GM23338 (cell line): Measurements from ENCODE around the gene RC3H2. TPM values are rescaled to one million over a fixed set of nuclear protein-coding genes. Genes with fewer than 3 reads are reported as not detected.
"Not testable (repeated sequence)": the region's sequence is repeated elsewhere in the genome, so short reads cannot be mapped to it uniquely, and the experiment has no call there.

Source experiments
- ATAC-seq: fragments of 200-7000 bp; cut with Tn5 transposase; 3 replicates; pipeline ENCODE4 v1.9.1; 2020
- DNase-seq: peaks from one replicate; pipeline ENCODE4 v3.0.0-alpha.2; 2015; ENCODE audit warnings: low spot score
- H2AFZ ChIP-seq: fragments of 200-600 bp; sonication (generic); 2 replicates; pipeline ENCODE4 v1.8.0; 2016; ENCODE audit warnings: antibody characterized with exemption, mild to moderate bottlenecking, moderate library complexity
- H3F3A ChIP-seq: fragments of 200-600 bp; sonication (generic); replicated peaks from 2 replicates; pipeline ENCODE4 v1.8.0; 2017; ENCODE audit warnings: antibody characterized with exemption, mixed run types, low read depth
- H3K27ac ChIP-seq: fragments of 200-600 bp; sonication (generic); 2 replicates; pipeline ENCODE4 v1.6.1; 2016; ENCODE audit warnings: low read depth
- H3K27me3 ChIP-seq: fragments of 200-600 bp; sonication (generic); 2 replicates; pipeline ENCODE4 v1.8.0; 2016; ENCODE audit warnings: mild to moderate bottlenecking, mixed run types, moderate library complexity; ENCODE audit not compliant: insufficient read depth
- H3K36me3 ChIP-seq: fragments of 200-600 bp; sonication (generic); 2 replicates; pipeline ENCODE4 v1.8.0; 2016; ENCODE audit warnings: mild to moderate bottlenecking; ENCODE audit not compliant: insufficient read depth
- H3K4me1 ChIP-seq: fragments of 200-600 bp; sonication (generic); 2 replicates; pipeline ENCODE4 v1.8.0; 2016; ENCODE audit warnings: mild to moderate bottlenecking, moderate library complexity; ENCODE audit not compliant: insufficient read depth
- H3K4me2 ChIP-seq: fragments of 200-600 bp; sonication (generic); 2 replicates; pipeline ENCODE4 v1.7.1; 2017; ENCODE audit warnings: mixed run types
- H3K4me3 ChIP-seq: fragments of 200-600 bp; sonication (generic); 2 replicates; pipeline ENCODE4 v1.6.1; 2016; ENCODE audit warnings: mixed run types
- H3K79me2 ChIP-seq: fragments of 200-600 bp; sonication (generic); replicated peaks from 2 replicates; pipeline ENCODE4 v1.8.0; 2017; ENCODE audit warnings: mild to moderate bottlenecking; ENCODE audit not compliant: insufficient read depth
- H3K9me2 ChIP-seq: fragments of 200-600 bp; sonication (generic); 2 replicates; pipeline ENCODE4 v1.8.0; 2017; ENCODE audit not compliant: insufficient read depth
- H4K20me1 ChIP-seq: fragments of 200-600 bp; sonication (generic); replicated peaks from 2 replicates; pipeline ENCODE4 v1.8.0; 2017; ENCODE audit warnings: mild to moderate bottlenecking; ENCODE audit not compliant: insufficient read depth
- H3K27ac Mint-ChIP-seq: 2 replicates; pipeline ENCODE4 v1.8.0; 2020; ENCODE audit warnings: inconsistent platforms, mild to moderate bottlenecking, moderate library complexity, mixed read lengths
- H3K27me3 Mint-ChIP-seq: 3 replicates; pipeline ENCODE4 v1.8.0; 2022; ENCODE audit warnings: low read depth, mild to moderate bottlenecking, moderate library complexity, mixed read lengths, inconsistent platforms; ENCODE audit not compliant: insufficient read depth, poor library complexity
- H3K36me3 Mint-ChIP-seq: 3 replicates; pipeline ENCODE4 v1.8.0; 2021; ENCODE audit warnings: low read depth, mild to moderate bottlenecking, inconsistent platforms, moderate library complexity, mixed read lengths
- H3K4me1 Mint-ChIP-seq: 3 replicates; pipeline ENCODE4 v1.8.0; 2020; ENCODE audit warnings: mild to moderate bottlenecking, inconsistent platforms, mixed read lengths
- H3K4me3 Mint-ChIP-seq: 3 replicates; pipeline ENCODE4 v1.8.0; 2021; ENCODE audit warnings: moderate library complexity, mild to moderate bottlenecking, inconsistent platforms, mixed read lengths
- H3K9me3 Mint-ChIP-seq: 3 replicates; pipeline ENCODE4 v1.8.0; 2020; ENCODE audit warnings: moderate library complexity, mild to moderate bottlenecking, inconsistent platforms, mixed read lengths
- CREB1 ChIP-seq: fragments of 250-450 bp; sonication (Bioruptor Pico); IDR thresholded peaks from 2 replicates; pipeline ENCODE4 v1.5.0; 2020; ENCODE audit warnings: low read depth, mild to moderate bottlenecking, moderate library complexity
- POLR2AphosphoS5 ChIP-seq: IDR thresholded peaks from 2 replicates; pipeline ENCODE4 v1.6.1; 2016; ENCODE audit warnings: antibody characterized with exemption, low read depth
- STAT1 ChIP-seq: IDR thresholded peaks from one replicate; pipeline ENCODE4 v1.6.1; 2016; ENCODE audit warnings: antibody characterized with exemption; ENCODE audit not compliant: unreplicated experiment
- polyA plus RNA-seq: library from polyadenylated mRNA; unstranded; fragments of >200 nt; fragmentation: Nextera tagmentation; extraction: Ambion mirVana; gene quantifications from 2 replicates; pipeline ENCODE4 v1.2.1, GENCODE V29; 2016
- total RNA-seq: library from RNA; depleted of rRNA; stranded (reverse); fragments of >200 nt; shearing (Covaris generic); gene quantifications from 2 replicates; pipeline ENCODE4 v1.2.3, GENCODE V29; 2014
- TF ChIP-seq, protein P1 (sequence below), 2 experiments: fragments of 200-600 bp in 1 of 2; sonication (generic) in 1 of 2; conservative IDR thresholded peaks; 2 replicates each; pipeline versions ENCODE4 v1.5.1 to v1.6.1; 2016 to 2017; ENCODE audit warnings: antibody characterized with exemption in 2 of 2, low read depth in 2 of 2, mild to moderate bottlenecking in 2 of 2, moderate library complexity in 1 of 2
- TF ChIP-seq, protein P2 (sequence below): IDR thresholded peaks from one replicate; pipeline ENCODE4 v1.6.1; 2018; ENCODE audit warnings: antibody characterized with exemption; ENCODE audit not compliant: unreplicated experiment
- TF ChIP-seq, protein P3 (sequence below): fragments of 250-450 bp; sonication (Bioruptor Pico); IDR thresholded peaks from 2 replicates; pipeline ENCODE4 v1.5.0; 2020; ENCODE audit warnings: mild to moderate bottlenecking, moderate library complexity

The RC3H2 gene
- total and polyA plus RNA-seq, 2 experiments from 2014 or later, result 24.9 to 37.5 TPM

DNA sequence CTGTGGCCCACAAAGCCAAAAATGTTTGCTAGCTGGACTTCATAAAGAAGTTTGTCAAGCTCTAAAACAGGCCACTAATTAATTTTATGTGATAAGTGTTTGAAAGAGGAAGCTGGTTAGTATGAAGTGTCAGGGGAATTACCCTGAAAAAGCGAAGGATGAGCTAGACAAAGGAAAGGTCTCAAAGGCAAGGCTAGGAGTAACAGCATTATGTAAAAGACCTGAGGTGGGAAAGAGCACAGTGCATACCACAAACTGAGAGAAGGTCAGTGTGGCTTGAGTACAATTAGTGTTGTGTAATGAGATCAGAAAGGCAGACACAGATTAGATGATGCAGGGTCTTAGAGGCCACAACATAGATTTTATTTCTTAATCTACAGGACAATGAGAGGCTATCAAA, 29.6 kb downstream of the RC3H2 start:
- no peak overlapping the region for H3K4me2 ChIP-seq
- H3K27me3 ChIP-seq, result no peaks in the 10 kb centered on the region
- Mint-ChIP-seq H3K36me3 (peaks cover 81% of the 10 kb centered on the region), H3K4me3 (no peak overlapping the region), H3K27ac (no peak overlapping the region), H3K4me1 (no peaks in the 10 kb centered on the region), H3K27me3 (peaks cover 4% of the 10 kb centered on the region), H3K9me3 (no peaks in the 10 kb centered on the region)
- peaks cover 73% of the 10 kb centered on the region for H3K36me3 ChIP-seq
- H3K79me2 ChIP-seq, result no peaks in the 10 kb centered on the region; the same call in 1 of the 2 replicates
- no peak for DNase-seq
- no peaks in the 10 kb centered on the region for H3F3A ChIP-seq
- H3K27ac ChIP-seq, result no peak overlapping the region
- H3K4me3 ChIP-seq, result no peak overlapping the region
- no peak for ATAC-seq
- TF ChIP-seq, protein P1, sequence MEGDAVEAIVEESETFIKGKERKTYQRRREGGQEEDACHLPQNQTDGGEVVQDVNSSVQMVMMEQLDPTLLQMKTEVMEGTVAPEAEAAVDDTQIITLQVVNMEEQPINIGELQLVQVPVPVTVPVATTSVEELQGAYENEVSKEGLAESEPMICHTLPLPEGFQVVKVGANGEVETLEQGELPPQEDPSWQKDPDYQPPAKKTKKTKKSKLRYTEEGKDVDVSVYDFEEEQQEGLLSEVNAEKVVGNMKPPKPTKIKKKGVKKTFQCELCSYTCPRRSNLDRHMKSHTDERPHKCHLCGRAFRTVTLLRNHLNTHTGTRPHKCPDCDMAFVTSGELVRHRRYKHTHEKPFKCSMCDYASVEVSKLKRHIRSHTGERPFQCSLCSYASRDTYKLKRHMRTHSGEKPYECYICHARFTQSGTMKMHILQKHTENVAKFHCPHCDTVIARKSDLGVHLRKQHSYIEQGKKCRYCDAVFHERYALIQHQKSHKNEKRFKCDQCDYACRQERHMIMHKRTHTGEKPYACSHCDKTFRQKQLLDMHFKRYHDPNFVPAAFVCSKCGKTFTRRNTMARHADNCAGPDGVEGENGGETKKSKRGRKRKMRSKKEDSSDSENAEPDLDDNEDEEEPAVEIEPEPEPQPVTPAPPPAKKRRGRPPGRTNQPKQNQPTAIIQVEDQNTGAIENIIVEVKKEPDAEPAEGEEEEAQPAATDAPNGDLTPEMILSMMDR (conservative IDR thresholded peaks at IDR 0.05; ENCODE audit: low read depth in 2 of 2), result no peak
- TF ChIP-seq, protein P2, sequence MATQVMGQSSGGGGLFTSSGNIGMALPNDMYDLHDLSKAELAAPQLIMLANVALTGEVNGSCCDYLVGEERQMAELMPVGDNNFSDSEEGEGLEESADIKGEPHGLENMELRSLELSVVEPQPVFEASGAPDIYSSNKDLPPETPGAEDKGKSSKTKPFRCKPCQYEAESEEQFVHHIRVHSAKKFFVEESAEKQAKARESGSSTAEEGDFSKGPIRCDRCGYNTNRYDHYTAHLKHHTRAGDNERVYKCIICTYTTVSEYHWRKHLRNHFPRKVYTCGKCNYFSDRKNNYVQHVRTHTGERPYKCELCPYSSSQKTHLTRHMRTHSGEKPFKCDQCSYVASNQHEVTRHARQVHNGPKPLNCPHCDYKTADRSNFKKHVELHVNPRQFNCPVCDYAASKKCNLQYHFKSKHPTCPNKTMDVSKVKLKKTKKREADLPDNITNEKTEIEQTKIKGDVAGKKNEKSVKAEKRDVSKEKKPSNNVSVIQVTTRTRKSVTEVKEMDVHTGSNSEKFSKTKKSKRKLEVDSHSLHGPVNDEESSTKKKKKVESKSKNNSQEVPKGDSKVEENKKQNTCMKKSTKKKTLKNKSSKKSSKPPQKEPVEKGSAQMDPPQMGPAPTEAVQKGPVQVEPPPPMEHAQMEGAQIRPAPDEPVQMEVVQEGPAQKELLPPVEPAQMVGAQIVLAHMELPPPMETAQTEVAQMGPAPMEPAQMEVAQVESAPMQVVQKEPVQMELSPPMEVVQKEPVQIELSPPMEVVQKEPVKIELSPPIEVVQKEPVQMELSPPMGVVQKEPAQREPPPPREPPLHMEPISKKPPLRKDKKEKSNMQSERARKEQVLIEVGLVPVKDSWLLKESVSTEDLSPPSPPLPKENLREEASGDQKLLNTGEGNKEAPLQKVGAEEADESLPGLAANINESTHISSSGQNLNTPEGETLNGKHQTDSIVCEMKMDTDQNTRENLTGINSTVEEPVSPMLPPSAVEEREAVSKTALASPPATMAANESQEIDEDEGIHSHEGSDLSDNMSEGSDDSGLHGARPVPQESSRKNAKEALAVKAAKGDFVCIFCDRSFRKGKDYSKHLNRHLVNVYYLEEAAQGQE, result no peak
- TF ChIP-seq STAT1, result no peak
- no peak for TF ChIP-seq POLR2AphosphoS5
- TF ChIP-seq, protein P3, sequence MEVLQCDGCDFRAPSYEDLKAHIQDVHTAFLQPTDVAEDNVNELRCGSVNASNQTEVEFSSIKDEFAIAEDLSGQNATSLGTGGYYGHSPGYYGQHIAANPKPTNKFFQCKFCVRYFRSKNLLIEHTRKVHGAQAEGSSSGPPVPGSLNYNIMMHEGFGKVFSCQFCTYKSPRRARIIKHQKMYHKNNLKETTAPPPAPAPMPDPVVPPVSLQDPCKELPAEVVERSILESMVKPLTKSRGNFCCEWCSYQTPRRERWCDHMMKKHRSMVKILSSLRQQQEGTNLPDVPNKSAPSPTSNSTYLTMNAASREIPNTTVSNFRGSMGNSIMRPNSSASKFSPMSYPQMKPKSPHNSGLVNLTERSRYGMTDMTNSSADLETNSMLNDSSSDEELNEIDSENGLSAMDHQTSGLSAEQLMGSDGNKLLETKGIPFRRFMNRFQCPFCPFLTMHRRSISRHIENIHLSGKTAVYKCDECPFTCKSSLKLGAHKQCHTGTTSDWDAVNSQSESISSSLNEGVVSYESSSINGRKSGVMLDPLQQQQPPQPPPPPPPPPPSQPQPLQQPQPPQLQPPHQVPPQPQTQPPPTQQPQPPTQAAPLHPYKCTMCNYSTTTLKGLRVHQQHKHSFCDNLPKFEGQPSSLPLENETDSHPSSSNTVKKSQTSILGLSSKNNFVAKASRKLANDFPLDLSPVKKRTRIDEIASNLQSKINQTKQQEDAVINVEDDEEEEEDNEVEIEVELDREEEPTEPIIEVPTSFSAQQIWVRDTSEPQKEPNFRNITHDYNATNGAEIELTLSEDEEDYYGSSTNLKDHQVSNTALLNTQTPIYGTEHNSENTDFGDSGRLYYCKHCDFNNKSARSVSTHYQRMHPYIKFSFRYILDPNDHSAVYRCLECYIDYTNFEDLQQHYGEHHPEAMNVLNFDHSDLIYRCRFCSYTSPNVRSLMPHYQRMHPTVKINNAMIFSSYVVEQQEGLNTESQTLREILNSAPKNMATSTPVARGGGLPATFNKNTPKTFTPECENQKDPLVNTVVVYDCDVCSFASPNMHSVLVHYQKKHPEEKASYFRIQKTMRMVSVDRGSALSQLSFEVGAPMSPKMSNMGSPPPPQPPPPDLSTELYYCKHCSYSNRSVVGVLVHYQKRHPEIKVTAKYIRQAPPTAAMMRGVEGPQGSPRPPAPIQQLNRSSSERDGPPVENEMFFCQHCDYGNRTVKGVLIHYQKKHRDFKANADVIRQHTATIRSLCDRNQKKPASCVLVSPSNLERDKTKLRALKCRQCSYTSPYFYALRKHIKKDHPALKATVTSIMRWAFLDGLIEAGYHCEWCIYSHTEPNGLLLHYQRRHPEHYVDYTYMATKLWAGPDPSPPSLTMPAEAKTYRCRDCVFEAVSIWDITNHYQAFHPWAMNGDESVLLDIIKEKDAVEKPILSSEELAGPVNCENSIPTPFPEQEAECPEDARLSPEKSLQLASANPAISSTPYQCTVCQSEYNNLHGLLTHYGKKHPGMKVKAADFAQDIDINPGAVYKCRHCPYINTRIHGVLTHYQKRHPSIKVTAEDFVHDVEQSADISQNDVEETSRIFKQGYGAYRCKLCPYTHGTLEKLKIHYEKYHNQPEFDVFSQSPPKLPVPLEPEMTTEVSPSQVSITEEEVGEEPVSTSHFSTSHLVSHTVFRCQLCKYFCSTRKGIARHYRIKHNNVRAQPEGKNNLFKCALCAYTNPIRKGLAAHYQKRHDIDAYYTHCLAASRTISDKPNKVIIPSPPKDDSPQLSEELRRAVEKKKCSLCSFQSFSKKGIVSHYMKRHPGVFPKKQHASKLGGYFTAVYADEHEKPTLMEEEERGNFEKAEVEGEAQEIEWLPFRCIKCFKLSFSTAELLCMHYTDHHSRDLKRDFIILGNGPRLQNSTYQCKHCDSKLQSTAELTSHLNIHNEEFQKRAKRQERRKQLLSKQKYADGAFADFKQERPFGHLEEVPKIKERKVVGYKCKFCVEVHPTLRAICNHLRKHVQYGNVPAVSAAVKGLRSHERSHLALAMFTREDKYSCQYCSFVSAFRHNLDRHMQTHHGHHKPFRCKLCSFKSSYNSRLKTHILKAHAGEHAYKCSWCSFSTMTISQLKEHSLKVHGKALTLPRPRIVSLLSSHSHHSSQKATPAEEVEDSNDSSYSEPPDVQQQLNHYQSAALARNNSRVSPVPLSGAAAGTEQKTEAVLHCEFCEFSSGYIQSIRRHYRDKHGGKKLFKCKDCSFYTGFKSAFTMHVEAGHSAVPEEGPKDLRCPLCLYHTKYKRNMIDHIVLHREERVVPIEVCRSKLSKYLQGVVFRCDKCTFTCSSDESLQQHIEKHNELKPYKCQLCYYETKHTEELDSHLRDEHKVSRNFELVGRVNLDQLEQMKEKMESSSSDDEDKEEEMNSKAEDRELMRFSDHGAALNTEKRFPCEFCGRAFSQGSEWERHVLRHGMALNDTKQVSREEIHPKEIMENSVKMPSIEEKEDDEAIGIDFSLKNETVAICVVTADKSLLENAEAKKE (CRISPR knock-in tag), result no peak
- TF ChIP-seq CREB1 (CRISPR knock-in tag), result no peak
- H3K4me1 ChIP-seq, result no peaks in the 10 kb centered on the region
- H4K20me1 ChIP-seq, result peaks cover 6% of the 10 kb centered on the region
- no peaks in the 10 kb centered on the region for H3K9me2 ChIP-seq
- no peak overlapping the region for H2AFZ ChIP-seq

DNA sequence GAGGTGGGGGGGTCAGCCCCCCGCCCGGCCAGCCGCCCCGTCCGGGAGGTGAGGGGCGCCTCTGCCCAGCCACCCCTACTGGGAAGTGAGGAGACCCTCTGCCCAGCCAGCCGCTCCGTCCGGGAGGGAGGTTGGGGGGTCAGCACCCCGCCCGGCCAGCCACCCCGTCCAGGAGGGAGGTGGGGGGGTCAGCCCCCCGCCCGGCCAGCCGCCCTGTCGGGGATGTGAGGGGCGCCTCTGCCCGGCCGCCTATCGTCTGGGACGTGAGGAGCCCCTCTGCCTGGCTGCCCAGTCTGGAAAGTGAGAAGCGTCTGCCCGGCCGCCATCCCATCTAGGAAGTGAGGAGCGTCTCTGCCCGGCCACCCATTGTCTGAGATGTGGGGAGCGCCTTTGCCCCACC, 37.9 kb downstream of the RC3H2 start:
- not testable (repeated sequence) for H3K4me1 ChIP-seq, H4K20me1 ChIP-seq, H2AFZ ChIP-seq, H3K9me3 Mint-ChIP-seq, H3F3A ChIP-seq, H3K4me2 ChIP-seq, H3K27ac Mint-ChIP-seq, H3K27me3 ChIP-seq, H3K4me1 Mint-ChIP-seq, H3K4me3 Mint-ChIP-seq, H3K4me3 ChIP-seq, DNase-seq, H3K79me2 ChIP-seq, H3K9me2 ChIP-seq, H3K27me3 Mint-ChIP-seq, ATAC-seq, H3K27ac ChIP-seq
- peaks cover 32% of the 10 kb centered on the region for H3K36me3 ChIP-seq
- H3K36me3 Mint-ChIP-seq, result peaks cover 68% of the 10 kb centered on the region
